ENCODE data around the gene C12orf57. TPM values are rescaled to one million over a fixed set of nuclear protein-coding genes. Genes with fewer than 3 reads are reported as not detected.

C12orf57 gene
- total RNA-seq, 2 experiments from 2014 or later = 184 to 185 TPM

- Mint-ChIP-seq H3K9me3 (ENCODE audit: insufficient read depth) (no peaks in the 10 kb centered on the region), H3K4me1 (ENCODE audit: low read depth) (peaks cover 89% of the 10 kb centered on the region), H3K4me3 (peak overlapping the region; percentile 99), H3K27ac (peak overlapping the region; percentile 98), H3K27me3 (ENCODE audit: low read depth) (no peaks in the 10 kb centered on the region), H3K36me3 (ENCODE audit: low read depth) (peaks cover 73% of the 10 kb centered on the region)
- ChIA-PET POLR2A (interaction anchor here (0.9 to 18.7 kb wide), 8 partner anchors 8 to 148 kb away, joined by 3 to 1099 read pairs (median 7); partner anchors contain the start of genes C12orf57, C1RL, CDCA3 and ENO2), CTCF (interaction anchor here (0.8 to 13.3 kb wide), 11 partner anchors 8 to 147 kb away, joined by 3 to 742 read pairs (median 4); partner anchors contain the start of genes C12orf57, C1R, LPCAT3 and PTPN6)
- DNase-seq (peak; percentile 67), ATAC-seq (peak; percentile 10)
Observed at GRCh38 chr12:6960593-6961277, 16.9 kb downstream of the C12orf57 start.

- Mint-ChIP-seq H3K4me3 (peak overlapping the region; percentile 99), H3K27ac (peak overlapping the region; percentile 98), H3K4me1 (ENCODE audit: low read depth) (peaks cover 87% of the 10 kb centered on the region), H3K27me3 (ENCODE audit: low read depth) (no peaks in the 10 kb centered on the region), H3K36me3 (ENCODE audit: low read depth) (peaks cover 72% of the 10 kb centered on the region), H3K9me3 (ENCODE audit: insufficient read depth) (no peaks in the 10 kb centered on the region)
- POLR2A ChIA-PET = interaction anchor here (1.0 to 18.7 kb wide), 6 partner anchors 16 to 148 kb away, joined by 3 to 1099 read pairs (median 7); partner anchors contain the start of genes C12orf57, C1RL, ENO2 and PTPN6
- CTCF ChIA-PET = interaction anchor here (0.7 to 13.3 kb wide), 10 partner anchors 8 to 147 kb away, joined by 3 to 742 read pairs (median 4); partner anchors contain the start of genes C12orf57, LPCAT3, PTPN6 and RNU7-1
- ATAC-seq (peak; percentile 55), DNase-seq (peak; percentile 79)
Observed at GRCh38 chr12:6961278-6961694, 17.5 kb downstream of the C12orf57 start.

- peak overlapping the region; percentile 98 for H3K27ac Mint-ChIP-seq
- no peaks in the 10 kb centered on the region for H3K27me3 Mint-ChIP-seq (ENCODE audit: low read depth)
- ChIA-PET POLR2A (interaction anchor here (1.3 to 18.7 kb wide), 4 partner anchors 16 to 147 kb away, joined by 3 to 1099 read pairs (median 8); partner anchors contain the start of genes C12orf57, C1RL, ENO2 and PTPN6), CTCF (interaction anchor here (0.7 to 13.3 kb wide), 9 partner anchors 17 to 146 kb away, joined by 3 to 742 read pairs (median 4); partner anchors contain the start of genes C12orf57, LPCAT3, PTPN6 and RNU7-1)
- no peaks in the 10 kb centered on the region for H3K9me3 Mint-ChIP-seq (ENCODE audit: insufficient read depth)
- peak overlapping the region; percentile 99 for H3K4me3 Mint-ChIP-seq
- peak; percentile 58 for DNase-seq
- H3K36me3 Mint-ChIP-seq (ENCODE audit: low read depth) = peaks cover 72% of the 10 kb centered on the region
- peaks cover 84% of the 10 kb centered on the region for H3K4me1 Mint-ChIP-seq (ENCODE audit: low read depth)
- ATAC-seq = peak; percentile 17
Observed at GRCh38 chr12:6961695-6962284, 18.0 kb downstream of the C12orf57 start.

- Mint-ChIP-seq H3K27ac (peak overlapping the region; percentile 98), H3K27me3 (ENCODE audit: low read depth) (no peaks in the 10 kb centered on the region), H3K9me3 (ENCODE audit: insufficient read depth) (no peaks in the 10 kb centered on the region), H3K4me1 (ENCODE audit: low read depth) (peaks cover 82% of the 10 kb centered on the region), H3K36me3 (ENCODE audit: low read depth) (peaks cover 71% of the 10 kb centered on the region), H3K4me3 (peak overlapping the region; percentile 99)
- DNase-seq = no peak
- no peak for ATAC-seq
- ChIA-PET CTCF (interaction anchor here (0.8 to 13.3 kb wide), 3 partner anchors 18 to 90 kb away, joined by 4 to 742 read pairs (median 11); partner anchors contain the start of genes C12orf57, PTPN6, RNU7-1 and SPSB2), POLR2A (interaction anchor here (1.3 to 18.7 kb wide), 3 partner anchors 17 to 146 kb away, joined by 3 to 1099 read pairs (median 9); partner anchors contain the start of genes C12orf57, C1RL, PTPN6 and RNU7-1)
Observed at GRCh38 chr12:6962285-6963015, 18.6 kb downstream of the C12orf57 start.

- peaks cover 67% of the 10 kb centered on the region for H3K36me3 Mint-ChIP-seq (ENCODE audit: low read depth)
- H3K27ac Mint-ChIP-seq = peak overlapping the region; percentile 25
- CTCF ChIA-PET = interaction anchor here (1.0 to 13.3 kb wide), 7 partner anchors 9 to 149 kb away, joined by 3 to 742 read pairs (median 18); partner anchors contain the start of genes C12orf57, C1RL, PTPN6 and RNU7-1
- H3K4me3 Mint-ChIP-seq = no peak overlapping the region
- H3K4me1 Mint-ChIP-seq (ENCODE audit: low read depth) = peaks cover 82% of the 10 kb centered on the region
- POLR2A ChIA-PET = interaction anchor here (1.0 to 18.7 kb wide), 3 partner anchors 18 to 94 kb away, joined by 4 to 1099 read pairs (median 5); partner anchors contain the start of genes C12orf57, PTPN6, RNU7-1 and SPSB2
- no peaks in the 10 kb centered on the region for H3K27me3 Mint-ChIP-seq (ENCODE audit: low read depth)
- ATAC-seq = no peak
- DNase-seq = no peak
- H3K9me3 Mint-ChIP-seq (ENCODE audit: insufficient read depth) = no peaks in the 10 kb centered on the region
Observed at GRCh38 chr12:6963016-6963731, 19.4 kb downstream of the C12orf57 start.

GRCh38 chr12:6963791-6964413, 20.1 kb downstream of the C12orf57 start:
- H3K4me3 Mint-ChIP-seq = no peak overlapping the region
- peaks cover 82% of the 10 kb centered on the region for H3K4me1 Mint-ChIP-seq (ENCODE audit: low read depth)
- H3K27me3 Mint-ChIP-seq (ENCODE audit: low read depth) = no peaks in the 10 kb centered on the region
- CTCF ChIA-PET = interaction anchor here (0.8 to 13.3 kb wide), 18 partner anchors 10 to 329 kb away, joined by 3 to 742 read pairs (median 6); partner anchors contain the start of genes C12orf57, C1RL, LPAR5 and PTPN6
- peaks cover 67% of the 10 kb centered on the region for H3K36me3 Mint-ChIP-seq (ENCODE audit: low read depth)
- no peak for DNase-seq
- POLR2A ChIA-PET = interaction anchor here (0.8 to 18.7 kb wide), 6 partner anchors 18 to 94 kb away, joined by 3 to 1099 read pairs (median 4); partner anchors contain the start of genes C12orf57, ENO2, LPCAT3 and PTPN6
- peak overlapping the region; percentile 77 for H3K27ac Mint-ChIP-seq
- ATAC-seq = no peak
- H3K9me3 Mint-ChIP-seq (ENCODE audit: insufficient read depth) = no peaks in the 10 kb centered on the region

- peak overlapping the region; percentile 77 for H3K27ac Mint-ChIP-seq
- peaks cover 66% of the 10 kb centered on the region for H3K36me3 Mint-ChIP-seq (ENCODE audit: low read depth)
- peak overlapping the region; percentile 12 for H3K4me3 Mint-ChIP-seq
- ChIA-PET POLR2A (interaction anchor here (0.7 to 18.7 kb wide), 7 partner anchors 19 to 98 kb away, joined by 3 to 1099 read pairs (median 4); partner anchors contain the start of genes C12orf57, ENO2, LPCAT3 and PTPN6), CTCF (interaction anchor here (0.7 to 13.3 kb wide), 22 partner anchors 9 to 329 kb away, joined by 3 to 742 read pairs (median 6); partner anchors contain the start of genes C12orf57, C1RL, CDCA3 and LPAR5)
- peaks cover 80% of the 10 kb centered on the region for H3K4me1 Mint-ChIP-seq (ENCODE audit: low read depth)
- no peaks in the 10 kb centered on the region for H3K27me3 Mint-ChIP-seq (ENCODE audit: low read depth)
- DNase-seq (no peak), ATAC-seq (no peak)
- H3K9me3 Mint-ChIP-seq (ENCODE audit: insufficient read depth) = no peaks in the 10 kb centered on the region
Observed at GRCh38 chr12:6964605-6965025, 20.8 kb downstream of the C12orf57 start.

- Mint-ChIP-seq H3K27me3 (ENCODE audit: low read depth) (no peaks in the 10 kb centered on the region), H3K9me3 (ENCODE audit: insufficient read depth) (no peaks in the 10 kb centered on the region), H3K36me3 (ENCODE audit: low read depth) (peaks cover 64% of the 10 kb centered on the region), H3K4me1 (ENCODE audit: low read depth) (peaks cover 75% of the 10 kb centered on the region), H3K4me3 (peak overlapping the region; percentile 12), H3K27ac (peak overlapping the region; percentile 77)
- ATAC-seq = peak; percentile 65
- ChIA-PET CTCF (interaction anchor here (0.7 to 13.3 kb wide), 22 partner anchors 9 to 330 kb away, joined by 3 to 742 read pairs (median 6); partner anchors contain the start of genes C12orf57, C1RL, CDCA3 and LPAR5), POLR2A (interaction anchor here (0.7 to 18.7 kb wide), 7 partner anchors 20 to 98 kb away, joined by 3 to 1099 read pairs (median 4); partner anchors contain the start of genes C12orf57, ENO2, LPCAT3 and PTPN6)
- peak; percentile 93 for DNase-seq
Observed at GRCh38 chr12:6965026-6965661, 21.3 kb downstream of the C12orf57 start.

GRCh38 chr12:6965714-6966113, 21.9 kb downstream of the C12orf57 start:
- ATAC-seq (no peak), DNase-seq (no peak)
- peaks cover 59% of the 10 kb centered on the region for H3K36me3 Mint-ChIP-seq (ENCODE audit: low read depth)
- H3K27ac Mint-ChIP-seq = peak overlapping the region; percentile 77
- POLR2A ChIA-PET = interaction anchor here (0.9 to 18.7 kb wide), 3 partner anchors 20 to 92 kb away, joined by 4 to 1099 read pairs (median 4); partner anchors contain the start of genes C12orf57, PTPN6, RNU7-1 and SPSB2
- no peak overlapping the region for H3K4me3 Mint-ChIP-seq
- H3K27me3 Mint-ChIP-seq (ENCODE audit: low read depth) = no peaks in the 10 kb centered on the region
- peaks cover 69% of the 10 kb centered on the region for H3K4me1 Mint-ChIP-seq (ENCODE audit: low read depth)
- CTCF ChIA-PET = interaction anchor here (0.9 to 13.3 kb wide), 11 partner anchors 8 to 147 kb away, joined by 3 to 742 read pairs (median 11); partner anchors contain the start of genes C12orf57, C1RL, LPCAT3 and PTPN6
- H3K9me3 Mint-ChIP-seq (ENCODE audit: insufficient read depth) = no peaks in the 10 kb centered on the region
